Measurements from ENCODE around the gene ELF2.

The ELF2 gene

DNA sequence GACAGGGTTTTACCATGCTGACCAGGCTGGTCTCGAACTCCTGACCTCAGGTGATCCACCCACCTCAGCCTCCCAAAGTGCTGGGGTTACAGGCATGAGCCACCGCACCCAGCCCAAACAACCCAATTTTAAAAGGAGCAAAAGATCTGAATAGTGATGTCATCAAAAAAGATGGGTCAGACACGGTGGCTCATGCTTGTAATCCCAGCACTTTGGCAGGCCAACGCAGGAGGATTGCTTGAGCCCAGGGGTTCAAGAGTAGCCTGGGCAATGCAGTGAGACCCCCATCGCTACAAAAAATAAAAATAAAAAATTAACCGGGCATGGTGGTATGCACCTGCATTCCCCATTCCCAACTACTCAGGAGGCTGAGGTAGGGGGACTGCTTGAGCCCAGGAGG lies 6.1 kb downstream of the ELF2 start:
- H3K79me2 ChIP-seq (ENCODE audit: control insufficient read depth, low read length) = no peaks in the 10 kb centered on the region
- H4K20me1 ChIP-seq (ENCODE audit: control insufficient read depth, insufficient read depth, low read depth, low read length) = no peaks in the 10 kb centered on the region
- H3K4me2 ChIP-seq (ENCODE audit: low read length) = no peak overlapping the region
- H3K9me3 ChIP-seq (ENCODE audit: control insufficient read depth, insufficient read depth, low read length) = no peaks in the 10 kb centered on the region
- no peak overlapping the region for H3K27ac ChIP-seq (ENCODE audit: low read depth, low read length)
- no peak overlapping the region for H3K4me3 ChIP-seq (ENCODE audit: low read length)
- peaks cover 30% of the 10 kb centered on the region for H3K27me3 ChIP-seq (ENCODE audit: control insufficient read depth, low read length)
- peaks cover 5% of the 10 kb centered on the region; the same call in 1 of the 2 replicates for H3F3A ChIP-seq (ENCODE audit: control insufficient read depth, insufficient read depth)
- no peak for TF ChIP-seq EZH2phosphoT487 (IDR thresholded peaks at IDR 0.05; ENCODE audit: borderline replicate concordance, low read length)
- TF ChIP-seq, protein P1, sequence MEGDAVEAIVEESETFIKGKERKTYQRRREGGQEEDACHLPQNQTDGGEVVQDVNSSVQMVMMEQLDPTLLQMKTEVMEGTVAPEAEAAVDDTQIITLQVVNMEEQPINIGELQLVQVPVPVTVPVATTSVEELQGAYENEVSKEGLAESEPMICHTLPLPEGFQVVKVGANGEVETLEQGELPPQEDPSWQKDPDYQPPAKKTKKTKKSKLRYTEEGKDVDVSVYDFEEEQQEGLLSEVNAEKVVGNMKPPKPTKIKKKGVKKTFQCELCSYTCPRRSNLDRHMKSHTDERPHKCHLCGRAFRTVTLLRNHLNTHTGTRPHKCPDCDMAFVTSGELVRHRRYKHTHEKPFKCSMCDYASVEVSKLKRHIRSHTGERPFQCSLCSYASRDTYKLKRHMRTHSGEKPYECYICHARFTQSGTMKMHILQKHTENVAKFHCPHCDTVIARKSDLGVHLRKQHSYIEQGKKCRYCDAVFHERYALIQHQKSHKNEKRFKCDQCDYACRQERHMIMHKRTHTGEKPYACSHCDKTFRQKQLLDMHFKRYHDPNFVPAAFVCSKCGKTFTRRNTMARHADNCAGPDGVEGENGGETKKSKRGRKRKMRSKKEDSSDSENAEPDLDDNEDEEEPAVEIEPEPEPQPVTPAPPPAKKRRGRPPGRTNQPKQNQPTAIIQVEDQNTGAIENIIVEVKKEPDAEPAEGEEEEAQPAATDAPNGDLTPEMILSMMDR (IDR thresholded peaks at IDR 0.05; ENCODE audit: low read depth, low read length, poor library complexity, severe bottlenecking) = no peak
- H3K36me3 ChIP-seq (ENCODE audit: control insufficient read depth, low read length) = no peaks in the 10 kb centered on the region
- H3K4me1 ChIP-seq (ENCODE audit: control insufficient read depth, low read length) = peaks cover 16% of the 10 kb centered on the region
- H3K9me2 ChIP-seq (replicated peaks; ENCODE audit: control insufficient read depth, low read length) = no peaks in the 10 kb centered on the region

DNA sequence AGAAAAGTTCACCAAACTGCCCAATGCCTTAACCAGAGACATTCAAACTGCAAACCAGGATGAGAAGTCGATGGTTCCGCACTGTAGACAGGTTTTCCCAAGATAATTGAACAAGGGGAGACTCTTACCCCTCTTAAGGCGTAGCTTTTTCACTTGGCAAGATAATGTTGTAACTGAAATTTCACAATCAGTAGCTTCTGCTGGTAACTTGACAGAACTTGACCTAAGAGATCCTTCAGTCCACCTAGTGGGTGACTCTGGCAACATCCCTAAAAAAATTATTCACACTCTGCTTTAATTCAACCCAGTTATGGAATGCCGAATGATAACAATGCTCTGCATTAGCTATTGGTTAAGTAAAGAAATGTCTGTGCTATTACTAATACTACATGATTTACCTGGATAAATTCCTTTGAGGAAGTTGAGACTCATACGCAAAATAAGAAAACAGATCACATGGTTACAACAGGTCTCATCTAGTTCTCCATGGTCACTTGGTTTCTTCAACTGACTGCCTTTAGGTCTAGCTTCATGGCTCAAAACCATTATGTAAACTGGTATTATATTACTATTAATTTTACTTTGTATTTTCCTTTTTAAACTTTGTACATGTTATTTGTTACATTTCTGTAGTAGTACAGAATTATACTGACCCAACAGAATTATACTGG lies 9.1 kb downstream of the ELF2 start:
- no peaks in the 10 kb centered on the region for H3K9me3 ChIP-seq (ENCODE audit: control insufficient read depth, insufficient read depth, low read length)
- H3K4me2 ChIP-seq (ENCODE audit: low read length) = no peak overlapping the region
- H3K4me3 ChIP-seq (ENCODE audit: low read length) = no peak overlapping the region
- no peak overlapping the region for H3K27ac ChIP-seq (ENCODE audit: low read depth, low read length)
- H3F3A ChIP-seq (ENCODE audit: control insufficient read depth, insufficient read depth) = no peaks in the 10 kb centered on the region
- TF ChIP-seq, protein P1 (IDR thresholded peaks at IDR 0.05; ENCODE audit: low read depth, low read length, poor library complexity, severe bottlenecking) = peak; percentile 45
- no peak for TF ChIP-seq EZH2phosphoT487 (IDR thresholded peaks at IDR 0.05; ENCODE audit: borderline replicate concordance, low read length)
- no peaks in the 10 kb centered on the region for H3K79me2 ChIP-seq (ENCODE audit: control insufficient read depth, low read length)
- H3K36me3 ChIP-seq (ENCODE audit: control insufficient read depth, low read length) = no peaks in the 10 kb centered on the region
- no peaks in the 10 kb centered on the region for H4K20me1 ChIP-seq (ENCODE audit: control insufficient read depth, insufficient read depth, low read depth, low read length)
- H3K4me1 ChIP-seq (ENCODE audit: control insufficient read depth, low read length) = peaks cover 11% of the 10 kb centered on the region
- peaks cover 12% of the 10 kb centered on the region for H3K27me3 ChIP-seq (ENCODE audit: control insufficient read depth, low read length)
- no peaks in the 10 kb centered on the region for H3K9me2 ChIP-seq (replicated peaks; ENCODE audit: control insufficient read depth, low read length)

DNA sequence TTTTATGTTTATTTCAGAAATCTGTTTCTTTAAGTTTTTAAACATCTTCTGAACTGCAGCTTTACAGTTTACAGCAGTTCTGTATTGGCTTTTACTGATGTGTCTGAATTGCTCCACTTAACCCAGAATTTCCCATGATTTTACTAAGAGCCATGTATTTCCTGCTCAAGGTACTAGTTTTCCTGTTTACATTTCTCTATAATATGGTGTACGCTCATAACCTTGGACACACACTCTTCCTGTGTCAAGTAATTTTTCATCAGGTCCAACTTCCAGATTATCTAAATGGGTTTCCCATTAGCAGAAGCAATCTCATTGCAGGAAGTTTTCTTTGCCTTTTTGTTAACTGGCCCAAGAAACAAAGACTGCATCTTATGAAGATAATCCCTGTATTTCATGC lies 12.3 kb downstream of the ELF2 start:
- Histone ChIP-seq H3K4me3 (ENCODE audit: low read length) (no peak overlapping the region), H3K9me2 (replicated peaks; ENCODE audit: control insufficient read depth, low read length) (no peaks in the 10 kb centered on the region), H3K27ac (ENCODE audit: low read depth, low read length) (no peak overlapping the region), H3F3A (ENCODE audit: control insufficient read depth, insufficient read depth) (no peaks in the 10 kb centered on the region), H3K79me2 (ENCODE audit: control insufficient read depth, low read length) (no peaks in the 10 kb centered on the region), H3K36me3 (ENCODE audit: control insufficient read depth, low read length) (no peaks in the 10 kb centered on the region), H3K27me3 (ENCODE audit: control insufficient read depth, low read length) (no peaks in the 10 kb centered on the region), H4K20me1 (ENCODE audit: control insufficient read depth, insufficient read depth, low read depth, low read length) (no peaks in the 10 kb centered on the region), H3K9me3 (ENCODE audit: control insufficient read depth, insufficient read depth, low read length) (no peaks in the 10 kb centered on the region), H3K4me1 (ENCODE audit: control insufficient read depth, low read length) (peaks cover 11% of the 10 kb centered on the region), H3K4me2 (ENCODE audit: low read length) (no peak overlapping the region)
- TF ChIP-seq, protein P1 (IDR thresholded peaks at IDR 0.05; ENCODE audit: low read depth, low read length, poor library complexity, severe bottlenecking) = no peak
- no peak for TF ChIP-seq EZH2phosphoT487 (IDR thresholded peaks at IDR 0.05; ENCODE audit: borderline replicate concordance, low read length)
